Cortex of kidney (tissue), 1 donor: ENCODE measurements around the gene DSCAM.
"Not testable (repeated sequence)": the region's sequence is repeated elsewhere in the genome, so short reads cannot be mapped to it uniquely, and the experiment has no call there.

Experiments
- DNase-seq: peaks from one replicate; lab custom pipeline; 2025; lab: John Stamatoyannopoulos, UW

DSCAM gene, protein sequence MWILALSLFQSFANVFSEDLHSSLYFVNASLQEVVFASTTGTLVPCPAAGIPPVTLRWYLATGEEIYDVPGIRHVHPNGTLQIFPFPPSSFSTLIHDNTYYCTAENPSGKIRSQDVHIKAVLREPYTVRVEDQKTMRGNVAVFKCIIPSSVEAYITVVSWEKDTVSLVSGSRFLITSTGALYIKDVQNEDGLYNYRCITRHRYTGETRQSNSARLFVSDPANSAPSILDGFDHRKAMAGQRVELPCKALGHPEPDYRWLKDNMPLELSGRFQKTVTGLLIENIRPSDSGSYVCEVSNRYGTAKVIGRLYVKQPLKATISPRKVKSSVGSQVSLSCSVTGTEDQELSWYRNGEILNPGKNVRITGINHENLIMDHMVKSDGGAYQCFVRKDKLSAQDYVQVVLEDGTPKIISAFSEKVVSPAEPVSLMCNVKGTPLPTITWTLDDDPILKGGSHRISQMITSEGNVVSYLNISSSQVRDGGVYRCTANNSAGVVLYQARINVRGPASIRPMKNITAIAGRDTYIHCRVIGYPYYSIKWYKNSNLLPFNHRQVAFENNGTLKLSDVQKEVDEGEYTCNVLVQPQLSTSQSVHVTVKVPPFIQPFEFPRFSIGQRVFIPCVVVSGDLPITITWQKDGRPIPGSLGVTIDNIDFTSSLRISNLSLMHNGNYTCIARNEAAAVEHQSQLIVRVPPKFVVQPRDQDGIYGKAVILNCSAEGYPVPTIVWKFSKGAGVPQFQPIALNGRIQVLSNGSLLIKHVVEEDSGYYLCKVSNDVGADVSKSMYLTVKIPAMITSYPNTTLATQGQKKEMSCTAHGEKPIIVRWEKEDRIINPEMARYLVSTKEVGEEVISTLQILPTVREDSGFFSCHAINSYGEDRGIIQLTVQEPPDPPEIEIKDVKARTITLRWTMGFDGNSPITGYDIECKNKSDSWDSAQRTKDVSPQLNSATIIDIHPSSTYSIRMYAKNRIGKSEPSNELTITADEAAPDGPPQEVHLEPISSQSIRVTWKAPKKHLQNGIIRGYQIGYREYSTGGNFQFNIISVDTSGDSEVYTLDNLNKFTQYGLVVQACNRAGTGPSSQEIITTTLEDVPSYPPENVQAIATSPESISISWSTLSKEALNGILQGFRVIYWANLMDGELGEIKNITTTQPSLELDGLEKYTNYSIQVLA (N-terminal part only)

DNA sequence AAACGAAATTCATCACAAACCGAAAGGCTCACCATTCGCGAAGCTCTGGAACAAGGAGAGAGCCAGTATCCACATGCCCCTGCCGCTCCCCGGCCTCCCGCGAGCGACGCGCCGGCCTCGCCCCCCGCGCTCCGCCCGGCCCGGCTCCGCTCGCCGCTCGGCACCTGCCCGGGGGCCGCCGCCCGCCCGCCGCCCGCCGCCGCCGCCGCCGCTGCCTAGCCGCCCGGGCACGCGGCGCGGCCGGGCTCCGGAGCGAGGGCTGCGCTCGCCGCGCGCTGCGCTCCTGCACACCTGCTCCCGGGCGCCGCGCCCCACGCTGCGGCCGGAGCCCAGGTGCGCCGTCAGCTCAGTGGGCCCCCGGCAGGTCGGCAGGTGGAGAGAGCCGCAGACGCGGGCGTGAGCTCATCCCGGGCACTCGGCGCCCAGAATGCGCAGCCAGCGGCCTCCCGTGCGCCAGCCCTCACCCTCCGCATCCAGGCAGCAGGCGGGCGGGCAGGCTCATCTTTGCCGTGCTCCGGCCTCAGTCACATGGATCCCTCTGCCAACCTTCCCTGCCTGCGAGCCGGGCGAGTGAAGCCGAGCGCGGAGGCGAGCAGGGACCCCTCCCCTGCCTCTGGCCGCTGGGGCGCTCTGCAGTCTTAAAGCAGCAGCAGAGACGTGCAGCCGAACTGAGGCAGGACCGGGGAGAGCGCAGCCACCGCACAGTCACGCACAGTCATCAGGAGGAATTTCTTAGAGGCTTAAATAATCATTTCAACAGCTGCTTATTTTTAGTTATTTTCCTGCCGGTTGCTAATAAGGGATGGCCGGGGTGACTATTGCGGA lies at the start of gene DSCAM:
Gene DSCAM, minus strand, starts transcription at position 572 of the 825 bp plus-strand sequence. Its CDS starts 497 bp downstream, at position 75.
- no peak for DNase-seq

DNA sequence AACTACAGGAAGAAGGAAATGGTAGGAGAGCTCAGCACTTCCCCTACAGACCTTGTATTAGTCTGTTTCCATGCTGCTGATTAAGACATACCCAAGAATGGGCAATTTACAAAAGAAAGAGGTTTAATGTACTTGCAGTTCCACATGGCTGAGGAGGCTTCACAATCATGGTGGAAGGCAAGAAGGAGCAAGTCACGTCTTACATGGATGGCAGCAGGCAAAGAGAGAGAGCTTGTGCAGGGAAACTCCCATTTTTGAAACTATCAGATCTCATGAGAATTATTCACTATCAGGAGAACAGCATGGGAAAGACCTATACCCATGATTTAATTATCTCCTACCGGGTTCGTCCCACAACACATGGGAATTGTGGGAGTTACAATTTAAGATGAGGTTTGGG lies 48.7 kb upstream of the DSCAM start:
- DNase-seq, result not testable (repeated sequence)

DNA sequence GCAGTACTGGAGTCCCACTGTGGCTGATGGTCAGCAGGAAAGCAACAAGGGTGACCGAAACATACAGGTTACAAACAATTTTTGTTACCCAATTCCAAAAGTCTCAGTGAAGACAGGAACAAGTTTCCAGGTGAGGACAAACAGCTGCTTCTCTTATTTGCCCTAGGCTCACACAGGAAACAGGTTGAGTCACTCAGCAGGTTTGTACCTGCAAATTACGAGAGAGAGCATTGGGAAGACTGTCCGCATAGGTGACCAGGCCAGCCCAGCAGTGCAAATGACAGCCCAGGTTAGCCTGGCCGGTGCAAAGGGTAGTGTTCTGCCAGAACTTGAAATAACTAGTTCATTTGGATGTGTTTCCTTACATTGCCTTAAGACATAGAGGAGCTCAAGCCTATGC lies 40.0 kb upstream of the DSCAM start:
- DNase-seq, result no peak

GRCh38 chr21:40886006-40886405 lies 39.0 kb upstream of the DSCAM start:
- no peak for DNase-seq

GRCh38 chr21:40882192-40882915 lies 35.4 kb upstream of the DSCAM start:
- DNase-seq, result no peak

DNA sequence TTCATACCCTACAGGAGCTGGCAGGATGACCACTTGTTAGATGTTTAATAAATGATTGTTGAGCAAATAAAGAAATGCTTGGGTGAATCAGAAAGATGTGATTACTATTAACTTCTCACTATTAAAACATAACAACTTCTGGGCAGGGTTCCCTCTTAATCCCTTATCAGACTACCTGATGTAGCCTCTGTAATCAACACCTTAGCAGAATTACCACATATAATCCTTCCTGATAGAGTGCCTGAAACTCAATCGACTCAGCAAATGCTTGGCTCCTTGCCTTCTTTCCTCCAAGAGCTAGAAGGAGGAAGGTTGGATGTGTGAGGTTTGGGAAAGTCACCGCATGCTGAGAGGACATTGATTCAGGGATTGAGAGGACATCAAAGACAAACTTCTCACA lies 34.8 kb upstream of the DSCAM start:
- DNase-seq, result no peak

- no peak for DNase-seq
Observed at GRCh38 chr21:40871099-40871498, 24.1 kb upstream of the DSCAM start.

- no peak for DNase-seq
Observed at GRCh38 chr21:40863839-40864238, 16.9 kb upstream of the DSCAM start.

GRCh38 chr21:40858517-40858916 lies 11.6 kb upstream of the DSCAM start:
- DNase-seq, result no peak

DNA sequence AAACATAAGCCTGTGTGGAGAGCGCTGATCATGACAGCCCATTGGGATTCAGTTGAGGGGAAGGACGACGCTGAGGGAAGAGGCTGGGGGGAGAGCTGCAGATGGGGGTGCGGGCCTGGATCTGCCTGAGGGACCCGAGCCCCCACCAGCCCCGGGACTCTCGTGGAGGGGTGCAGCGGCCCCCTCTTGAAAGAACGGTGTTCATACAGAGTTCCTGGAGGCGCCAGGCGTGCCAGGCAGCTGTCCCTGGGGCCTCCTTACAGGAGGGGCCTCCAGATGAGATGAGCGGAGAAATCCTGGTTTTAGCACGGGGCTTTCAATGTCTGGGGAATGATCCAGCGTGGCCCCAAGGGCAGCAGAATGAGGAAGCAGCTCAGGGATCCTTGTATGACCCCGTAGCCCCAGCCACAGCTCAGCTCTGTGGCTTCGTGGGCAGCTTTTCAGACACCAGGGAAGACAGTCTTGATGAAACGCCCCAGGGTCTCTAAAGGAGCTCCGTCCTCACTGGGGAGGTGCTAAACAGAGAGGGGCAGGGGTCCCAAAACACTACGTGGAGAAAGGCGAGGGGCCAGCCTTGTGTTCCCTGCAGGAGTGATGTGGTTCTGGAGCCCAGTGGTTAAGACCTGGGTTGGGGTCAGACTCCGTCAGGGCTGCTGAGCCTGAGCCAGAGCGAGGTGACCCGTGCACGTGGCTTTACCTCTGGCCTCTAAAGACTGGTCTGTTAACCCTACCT lies 7.2 kb upstream of the DSCAM start:
- DNase-seq, result no peak

GRCh38 chr21:40852563-40852962 lies 5.6 kb upstream of the DSCAM start:
- no peak for DNase-seq

DNA sequence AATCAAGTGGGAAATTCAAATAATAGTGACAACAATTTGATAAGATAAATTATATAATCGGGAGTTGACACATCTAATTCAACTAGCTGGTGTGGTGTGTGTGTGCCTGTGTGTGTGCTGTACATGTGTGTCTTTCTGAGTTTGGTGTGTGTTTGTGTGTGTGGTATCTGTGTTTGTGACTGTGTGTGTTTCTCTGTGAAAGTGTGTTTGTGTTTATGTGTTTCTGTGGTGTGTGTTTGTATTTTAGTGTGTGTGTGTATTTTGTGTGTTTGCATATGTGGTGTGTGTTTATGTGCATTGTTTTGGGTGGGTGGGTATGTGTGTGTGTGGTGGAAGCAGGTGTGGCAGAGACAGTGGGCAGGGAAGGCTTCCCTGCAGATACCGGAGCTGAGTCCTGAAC lies 4.8 kb upstream of the DSCAM start:
- DNase-seq, result no peak

GRCh38 chr21:40850071-40850470 lies 3.1 kb upstream of the DSCAM start:
- no peak for DNase-seq

DNA sequence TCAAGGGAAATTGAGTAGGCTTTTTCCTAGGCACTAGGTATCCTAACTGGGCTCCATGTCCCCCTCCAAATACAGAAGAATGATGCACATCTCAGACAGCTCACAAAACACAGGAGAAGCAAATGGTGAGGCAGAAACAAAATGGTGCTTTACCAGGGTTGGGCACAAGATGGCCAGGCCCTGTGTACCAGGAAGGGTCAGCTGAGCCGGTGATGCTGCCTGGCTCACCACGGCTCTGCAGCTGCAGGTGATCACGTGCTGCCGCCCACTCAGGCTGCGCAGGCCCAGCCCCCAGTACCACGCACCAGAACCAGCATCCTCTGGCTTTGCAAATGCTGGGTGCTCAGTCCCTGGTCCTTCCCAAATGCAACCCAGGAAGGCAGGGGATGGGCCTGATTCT lies 993 bp upstream of the DSCAM start:
- DNase-seq, result no peak

DNA sequence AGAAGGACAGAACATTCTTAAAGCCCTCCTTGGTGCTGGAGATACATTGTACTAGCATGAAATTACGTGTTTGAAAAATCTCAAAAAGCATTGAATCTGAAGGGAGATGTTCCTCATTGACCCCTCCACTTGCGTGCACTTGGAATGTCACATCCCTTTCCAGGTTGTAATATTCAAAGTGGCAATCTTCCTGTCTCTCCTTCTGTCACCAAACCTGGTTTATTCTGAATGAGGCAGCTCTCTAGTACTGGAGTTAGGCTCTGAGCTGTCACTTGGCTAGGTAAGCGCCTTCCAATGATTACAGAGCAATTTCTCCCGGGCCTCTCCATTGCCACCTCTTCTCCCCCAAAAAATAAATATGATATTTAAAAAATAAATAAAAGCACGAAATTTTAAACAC lies 855 bp downstream of the DSCAM start:
- DNase-seq, result no peak

DNA sequence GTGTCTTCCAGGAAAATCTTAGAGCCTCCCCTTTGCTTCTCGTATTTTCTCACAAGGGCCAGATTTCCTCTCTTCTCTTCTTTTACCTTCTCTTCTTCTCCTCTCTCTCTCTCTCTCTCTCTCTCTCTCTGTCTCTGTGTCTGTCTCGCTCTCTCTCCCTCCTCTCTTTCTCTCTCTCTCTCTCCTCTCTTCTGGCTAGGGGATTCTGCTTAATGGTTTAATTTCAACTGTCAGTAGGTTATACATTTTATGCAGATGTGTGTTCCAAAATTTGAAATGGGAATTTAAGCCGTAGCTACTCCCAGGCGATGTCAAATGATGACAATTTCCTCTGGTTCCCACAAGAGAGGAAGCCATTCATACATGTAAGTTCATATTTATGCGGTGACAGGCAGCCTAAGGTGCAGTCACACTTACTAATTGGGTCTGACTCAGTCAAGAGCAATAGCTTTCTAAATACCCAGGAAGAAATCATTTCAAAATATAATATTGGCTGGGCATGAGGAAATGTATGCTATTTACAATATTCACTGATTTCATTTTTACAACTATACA lies 1.4 kb downstream of the DSCAM start:
- no peak for DNase-seq

- no peak for DNase-seq
Observed at GRCh38 chr21:40844935-40845334, 2.0 kb downstream of the DSCAM start.

DNA sequence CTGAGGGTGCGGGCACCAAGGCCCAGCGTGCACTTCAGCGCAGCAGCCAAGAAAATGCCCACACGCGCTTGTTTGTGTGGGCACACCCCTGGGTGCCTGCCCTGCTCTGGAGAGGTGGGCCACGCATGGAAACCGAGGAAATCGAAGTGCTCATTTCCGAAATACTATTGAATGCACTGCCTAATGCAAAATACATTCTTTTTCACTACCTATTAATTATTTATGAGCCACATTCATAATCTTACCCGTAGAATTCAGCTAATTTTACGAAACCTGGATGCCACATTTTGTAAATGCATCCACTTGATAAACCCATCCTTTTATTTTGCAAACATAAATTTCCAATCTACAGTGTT lies 4.8 kb downstream of the DSCAM start:
- DNase-seq, result no peak

DNA sequence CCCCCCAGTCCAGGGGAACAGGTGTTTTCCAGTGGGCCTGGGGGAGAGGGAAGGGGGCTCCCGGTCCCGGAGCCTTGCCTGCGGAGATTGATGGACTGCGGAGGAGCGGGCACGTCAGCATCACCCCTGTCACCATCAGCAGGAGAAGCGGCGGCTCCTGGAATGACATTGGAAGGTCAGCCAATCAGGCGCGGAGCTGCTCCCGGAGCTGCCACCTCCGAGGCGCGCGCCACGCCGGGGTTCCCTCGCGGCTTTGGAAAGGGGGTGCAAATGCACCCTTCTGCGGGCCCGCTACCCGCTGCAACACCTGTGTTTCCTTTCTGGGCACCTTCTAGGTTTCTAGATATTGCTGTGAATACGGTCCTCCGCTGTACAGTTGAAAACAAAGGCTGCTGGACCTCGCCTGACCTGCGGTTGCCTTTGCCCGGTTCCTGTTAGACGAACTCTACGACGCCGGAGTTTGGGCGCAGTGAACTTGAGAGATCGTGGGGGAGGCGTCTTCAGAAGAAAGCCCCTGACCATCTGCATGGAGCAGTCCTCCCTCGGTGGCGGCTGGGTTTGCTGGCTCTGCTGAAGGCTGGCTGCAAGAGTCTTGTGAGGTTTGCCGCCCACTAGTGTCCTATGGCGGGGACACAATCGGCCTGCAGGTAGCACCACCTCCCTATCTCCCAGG lies 5.3 kb downstream of the DSCAM start:
- no peak for DNase-seq
